ENCODE results near the gene ZNF778.
"Not testable (repeated sequence)": the region's sequence is repeated elsewhere in the genome, so short reads cannot be mapped to it uniquely, and the experiment has no call there.

The ZNF778 gene

DNA sequence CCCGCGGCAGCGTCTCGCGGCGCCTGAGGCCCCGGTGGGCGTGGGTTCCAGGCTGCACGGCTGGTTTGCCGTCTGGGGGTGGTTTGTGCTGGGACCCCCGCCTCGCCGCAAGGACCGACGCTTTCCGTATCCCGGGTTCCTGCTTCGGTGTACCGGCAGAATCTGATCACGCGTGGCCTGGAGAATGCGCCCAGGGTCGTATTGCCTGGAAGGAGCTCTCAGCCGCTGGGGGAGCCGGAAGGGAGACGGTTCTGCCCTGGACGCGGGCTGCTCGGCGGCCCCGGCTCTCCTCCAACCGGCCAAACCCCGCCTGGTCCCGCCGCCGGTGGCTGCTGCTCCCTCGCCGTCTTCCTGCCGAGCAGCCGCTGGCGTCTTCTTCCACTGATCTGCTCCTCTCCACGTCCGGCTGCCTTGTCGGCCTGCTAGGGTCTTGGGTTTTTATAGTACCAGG is 39.8 kb downstream of the ZNF778 start:
- Histone ChIP-seq H3K9me3 (peaks cover 0 to 7% (median 0%) of the 10 kb centered on the region in 3 donors), H3K27me3 (peaks cover 0 to 21% of the 10 kb centered on the region in 2 donors), H3K4me3 (peak overlapping the region; percentile 23 to 25), H3K27ac (no peak overlapping the region), H3K4me1 (peaks cover 0 to 15% (median 8%) of the 10 kb centered on the region in 4 donors), H3K36me3 (no peaks in the 10 kb centered on the region)
- DNase-seq = no peak
- intact Hi-C loops (cut with DNase I; ENCODE audit: low total_unique reads) = no loop called here
- TF ChIP-seq, protein P1, sequence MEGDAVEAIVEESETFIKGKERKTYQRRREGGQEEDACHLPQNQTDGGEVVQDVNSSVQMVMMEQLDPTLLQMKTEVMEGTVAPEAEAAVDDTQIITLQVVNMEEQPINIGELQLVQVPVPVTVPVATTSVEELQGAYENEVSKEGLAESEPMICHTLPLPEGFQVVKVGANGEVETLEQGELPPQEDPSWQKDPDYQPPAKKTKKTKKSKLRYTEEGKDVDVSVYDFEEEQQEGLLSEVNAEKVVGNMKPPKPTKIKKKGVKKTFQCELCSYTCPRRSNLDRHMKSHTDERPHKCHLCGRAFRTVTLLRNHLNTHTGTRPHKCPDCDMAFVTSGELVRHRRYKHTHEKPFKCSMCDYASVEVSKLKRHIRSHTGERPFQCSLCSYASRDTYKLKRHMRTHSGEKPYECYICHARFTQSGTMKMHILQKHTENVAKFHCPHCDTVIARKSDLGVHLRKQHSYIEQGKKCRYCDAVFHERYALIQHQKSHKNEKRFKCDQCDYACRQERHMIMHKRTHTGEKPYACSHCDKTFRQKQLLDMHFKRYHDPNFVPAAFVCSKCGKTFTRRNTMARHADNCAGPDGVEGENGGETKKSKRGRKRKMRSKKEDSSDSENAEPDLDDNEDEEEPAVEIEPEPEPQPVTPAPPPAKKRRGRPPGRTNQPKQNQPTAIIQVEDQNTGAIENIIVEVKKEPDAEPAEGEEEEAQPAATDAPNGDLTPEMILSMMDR (IDR thresholded peaks at IDR 0.05) = no peak

DNA sequence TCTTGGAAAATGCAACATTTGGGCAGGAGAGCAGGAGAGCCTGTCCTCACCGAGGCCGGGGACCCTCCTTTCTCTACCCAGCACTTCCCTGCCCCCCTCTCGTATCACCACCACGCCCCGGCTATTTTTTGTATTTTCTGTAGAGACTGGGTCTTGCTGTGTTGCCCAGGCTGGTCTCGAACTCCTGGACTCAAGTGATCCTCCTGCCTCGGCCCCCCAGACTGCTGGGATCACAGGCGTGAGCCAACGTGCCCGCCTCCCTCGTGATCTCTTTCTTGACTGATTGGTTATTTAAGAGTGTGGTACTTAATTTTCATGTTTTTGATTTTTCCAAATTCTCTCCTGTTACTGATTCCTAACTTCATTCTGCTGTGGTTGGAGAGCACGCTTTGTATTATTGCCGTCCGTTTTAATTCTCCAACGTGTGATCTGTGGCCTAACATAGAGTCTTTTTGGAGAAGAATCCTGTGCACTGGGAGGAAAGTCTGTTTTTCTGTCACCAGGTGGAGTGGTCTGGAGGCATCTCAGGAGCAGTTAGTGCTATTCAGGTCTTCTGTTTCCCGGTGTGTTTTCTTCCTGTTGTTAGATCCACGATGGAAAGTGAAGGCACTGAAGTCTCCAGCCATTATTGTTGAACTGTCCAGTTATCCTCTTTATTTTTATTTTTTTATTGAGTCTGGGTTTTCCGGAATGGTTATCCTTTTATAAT is 40.4 kb downstream of the ZNF778 start:
- Histone ChIP-seq H3K9me3 (peaks cover 0 to 13% (median 0%) of the 10 kb centered on the region in 3 donors), H3K27ac (no peak overlapping the region), H3K4me1 (peaks cover 0 to 15% (median 8%) of the 10 kb centered on the region in 4 donors), H3K27me3 (peaks cover 0 to 21% of the 10 kb centered on the region in 2 donors), H3K4me3 (no peak overlapping the region), H3K36me3 (no peaks in the 10 kb centered on the region)
- DNase-seq = no peak
- TF ChIP-seq, protein P1 (IDR thresholded peaks at IDR 0.05) = no peak
- intact Hi-C loops (cut with DNase I; ENCODE audit: low total_unique reads) = no loop called here

DNA sequence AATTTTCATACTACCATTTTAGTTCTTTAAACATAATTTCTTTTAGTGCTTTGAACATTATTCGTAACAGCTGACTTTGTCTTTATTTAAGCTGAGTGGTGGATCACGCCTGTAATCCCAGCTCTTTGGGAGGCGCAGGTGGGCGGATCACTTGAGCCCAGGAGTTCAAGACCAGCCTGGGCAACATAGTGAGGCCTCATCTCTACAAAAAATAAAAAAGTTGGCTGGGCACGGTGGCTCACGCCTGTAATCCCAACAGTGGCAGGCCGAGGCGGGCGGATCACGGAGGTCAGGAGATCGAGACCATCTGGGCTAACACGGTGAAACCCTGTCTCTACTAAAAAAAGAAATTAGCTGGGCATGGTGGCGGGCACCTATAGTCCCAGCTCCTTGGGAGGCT is 42.4 kb downstream of the ZNF778 start:
- Histone ChIP-seq H3K27me3 (peaks cover 0 to 21% of the 10 kb centered on the region in 2 donors), H3K4me1 (peaks cover 0 to 15% (median 8%) of the 10 kb centered on the region in 4 donors), H3K9me3 (peaks cover 0 to 15% (median 0%) of the 10 kb centered on the region in 3 donors)
- H3K27ac ChIP-seq; H3K36me3 ChIP-seq; intact Hi-C loops (cut with DNase I; ENCODE audit: low total_unique reads); H3K4me3 ChIP-seq; DNase-seq: not testable (repeated sequence)

DNA sequence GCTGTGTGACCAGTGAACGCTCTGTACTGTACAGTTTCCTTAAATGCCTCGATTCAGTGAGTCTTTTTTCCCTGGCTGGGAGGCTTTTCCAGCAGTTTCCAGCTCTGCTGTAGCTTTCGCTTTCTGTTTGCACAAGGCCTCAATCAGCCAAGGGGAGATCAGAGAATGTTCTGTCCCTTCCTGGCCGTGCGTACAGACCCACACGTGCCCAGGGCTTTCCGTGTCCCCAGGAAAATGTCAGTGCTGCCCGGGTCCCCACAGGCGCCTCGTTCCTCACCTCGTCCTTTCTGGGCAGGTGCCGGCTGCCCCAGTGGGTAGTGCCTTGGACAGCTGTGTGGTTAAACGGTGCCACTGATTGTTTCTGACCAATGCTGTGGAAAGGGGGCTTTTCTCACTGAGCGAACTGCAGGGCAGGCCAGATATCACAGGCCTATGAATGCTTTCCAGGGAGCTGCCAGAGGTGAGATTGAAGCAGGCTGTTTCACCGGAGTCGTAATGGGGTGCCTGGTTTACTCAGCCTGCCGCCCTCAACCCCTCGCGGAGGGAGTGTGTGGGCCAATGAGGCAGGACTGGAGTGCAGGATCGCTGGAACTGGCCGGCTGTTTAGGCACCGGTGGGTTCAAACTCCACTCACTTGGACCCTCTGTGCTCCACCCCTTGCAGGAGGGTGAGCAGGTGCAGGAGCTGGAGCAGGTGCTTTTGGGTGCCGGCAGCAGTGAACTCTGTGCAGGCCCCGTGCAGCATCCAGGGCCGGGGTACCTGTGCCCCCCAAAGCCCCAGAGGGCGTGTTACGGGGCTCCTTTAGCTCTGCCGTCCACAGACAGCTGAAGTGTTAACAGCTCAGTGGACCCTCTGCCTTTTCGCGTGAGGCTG is 44.4 kb downstream of the ZNF778 start:
- DNase-seq = no peak
- H3K9me3 ChIP-seq = peaks cover 0 to 15% (median 0%) of the 10 kb centered on the region in 3 donors
- peaks cover 0 to 8% (median 7%) of the 10 kb centered on the region in 4 donors for H3K4me1 ChIP-seq
- H3K36me3 ChIP-seq = peaks cover 14 to 23% (median 19%) of the 10 kb centered on the region in 3 donors
- H3K4me3 ChIP-seq = no peak overlapping the region
- TF ChIP-seq, protein P1 (IDR thresholded peaks at IDR 0.05) = no peak
- peaks cover 0 to 15% of the 10 kb centered on the region in 2 donors for H3K27me3 ChIP-seq
- intact Hi-C loops (cut with DNase I; ENCODE audit: low total_unique reads) = no loop called here
- H3K27ac ChIP-seq = no peak overlapping the region

DNA sequence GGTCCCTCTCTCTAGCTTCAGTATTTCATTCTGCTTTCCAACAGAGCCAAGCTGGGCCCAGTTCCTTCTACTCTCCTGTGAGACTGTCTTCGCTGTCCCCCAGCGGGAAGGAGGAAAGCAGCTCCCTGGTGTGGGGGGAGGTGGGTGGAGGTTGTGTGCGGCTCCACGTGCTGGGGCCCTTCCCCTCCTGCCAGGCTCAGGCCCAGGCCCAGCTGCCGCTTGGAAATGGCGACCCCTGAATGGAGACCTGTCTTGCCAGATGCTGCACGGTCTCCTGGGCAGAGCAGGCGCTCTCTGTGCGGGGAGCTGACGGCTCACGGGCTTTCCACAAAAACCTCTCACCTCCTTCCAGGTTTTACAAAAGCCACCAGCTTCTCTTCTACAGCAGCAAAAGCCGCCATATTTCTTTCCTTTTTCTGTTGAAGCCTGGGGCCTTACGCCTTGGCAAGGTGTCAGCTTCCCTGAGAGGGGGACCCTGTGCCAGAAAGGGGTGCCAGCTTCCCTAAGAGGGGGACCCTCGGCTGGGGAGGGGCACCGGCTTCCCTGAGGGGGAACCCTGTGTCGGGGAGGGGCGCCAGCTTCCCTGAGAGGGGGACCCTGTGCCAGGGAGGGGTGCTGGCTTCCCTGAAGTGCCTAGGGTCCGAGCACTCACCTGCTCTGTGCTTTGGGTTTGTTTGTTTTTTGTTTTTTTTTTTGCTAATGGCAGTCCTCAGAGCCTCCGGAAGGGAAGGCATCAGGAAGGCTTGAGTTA is 47.5 kb downstream of the ZNF778 start:
- intact Hi-C loops (cut with DNase I; ENCODE audit: low total_unique reads) = no loop called here

More for the DNA sequence above, 47.5 kb downstream of the ZNF778 start:
- Histone ChIP-seq H3K27ac (no peak overlapping the region), H3K9me3 (peaks cover 0 to 15% (median 0%) of the 10 kb centered on the region in 3 donors), H3K36me3 (peaks cover 34 to 45% (median 41%) of the 10 kb centered on the region in 3 donors), H3K4me1 (no peaks in the 10 kb centered on the region), H3K4me3 (no peak overlapping the region), H3K27me3 (no peaks in the 10 kb centered on the region)
- TF ChIP-seq, protein P1 (IDR thresholded peaks at IDR 0.05) = no peak
- DNase-seq = no peak
